ENCODE measurements around the gene STOML2. TPM values are rescaled to one million over a fixed set of nuclear protein-coding genes. Genes with fewer than 3 reads are reported as not detected.

Gene STOML2
- total RNA-seq, 1 donor from 2014 or later: 186 TPM

DNA sequence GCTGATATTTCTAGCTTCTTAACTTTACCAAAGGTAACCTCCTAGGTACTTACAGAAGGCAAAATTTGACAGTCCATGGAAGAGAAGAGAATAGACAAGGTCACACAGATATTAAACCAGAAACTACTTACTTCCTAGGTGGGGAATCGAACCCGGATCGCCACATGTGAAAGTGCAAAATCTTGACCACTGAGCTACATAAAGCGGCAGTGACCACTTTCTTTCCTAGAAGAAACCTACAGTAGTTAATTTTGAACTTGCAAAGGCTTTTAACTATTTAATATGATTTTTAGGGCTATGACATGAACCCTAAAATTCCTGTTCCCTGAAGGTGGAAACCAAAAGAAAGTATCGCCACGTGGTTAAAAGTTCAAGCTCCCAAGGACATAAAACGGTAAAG lies 33.1 kb upstream of the STOML2 start:
- TF ChIP-seq, protein P1, sequence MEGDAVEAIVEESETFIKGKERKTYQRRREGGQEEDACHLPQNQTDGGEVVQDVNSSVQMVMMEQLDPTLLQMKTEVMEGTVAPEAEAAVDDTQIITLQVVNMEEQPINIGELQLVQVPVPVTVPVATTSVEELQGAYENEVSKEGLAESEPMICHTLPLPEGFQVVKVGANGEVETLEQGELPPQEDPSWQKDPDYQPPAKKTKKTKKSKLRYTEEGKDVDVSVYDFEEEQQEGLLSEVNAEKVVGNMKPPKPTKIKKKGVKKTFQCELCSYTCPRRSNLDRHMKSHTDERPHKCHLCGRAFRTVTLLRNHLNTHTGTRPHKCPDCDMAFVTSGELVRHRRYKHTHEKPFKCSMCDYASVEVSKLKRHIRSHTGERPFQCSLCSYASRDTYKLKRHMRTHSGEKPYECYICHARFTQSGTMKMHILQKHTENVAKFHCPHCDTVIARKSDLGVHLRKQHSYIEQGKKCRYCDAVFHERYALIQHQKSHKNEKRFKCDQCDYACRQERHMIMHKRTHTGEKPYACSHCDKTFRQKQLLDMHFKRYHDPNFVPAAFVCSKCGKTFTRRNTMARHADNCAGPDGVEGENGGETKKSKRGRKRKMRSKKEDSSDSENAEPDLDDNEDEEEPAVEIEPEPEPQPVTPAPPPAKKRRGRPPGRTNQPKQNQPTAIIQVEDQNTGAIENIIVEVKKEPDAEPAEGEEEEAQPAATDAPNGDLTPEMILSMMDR (conservative IDR thresholded peaks at IDR 0.05): no peak
- peaks cover 16% of the 10 kb centered on the region for H3K9me3 Mint-ChIP-seq
- DNase-seq (ENCODE audit: low read depth, low spot score): no peak
- no peaks in the 10 kb centered on the region for H3K4me1 Mint-ChIP-seq
- H3K4me3 Mint-ChIP-seq: no peak overlapping the region
- peaks cover 10% of the 10 kb centered on the region for H3K36me3 Mint-ChIP-seq (ENCODE audit: low read depth)
- no peak overlapping the region for H3K27ac Mint-ChIP-seq (ENCODE audit: unreplicated experiment)
- no peaks in the 10 kb centered on the region for H3K27me3 Mint-ChIP-seq (ENCODE audit: low read depth)

DNA sequence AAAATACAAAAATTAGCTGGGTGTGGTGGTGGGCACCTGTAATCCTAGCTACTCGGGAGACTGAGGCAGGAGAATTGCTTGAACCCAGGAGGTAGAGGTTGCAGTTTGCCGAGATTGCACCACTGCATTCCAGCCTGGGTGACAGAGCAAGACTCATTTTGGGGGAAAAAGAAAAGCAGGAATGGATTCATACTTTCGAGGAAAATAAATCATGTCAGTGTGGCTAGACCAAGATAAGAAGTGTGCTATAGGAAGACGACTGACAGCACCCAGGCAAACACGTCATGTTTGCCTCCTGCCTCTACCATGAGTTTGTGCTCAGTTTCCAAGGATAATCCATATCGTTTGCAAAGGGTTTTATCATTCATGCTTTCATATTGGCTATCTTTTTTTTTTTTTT lies 32.0 kb upstream of the STOML2 start:
- no peak for DNase-seq (ENCODE audit: low read depth, low spot score)
- no peaks in the 10 kb centered on the region for H3K4me1 Mint-ChIP-seq
- H3K9me3 Mint-ChIP-seq: peaks cover 14% of the 10 kb centered on the region
- H3K27ac Mint-ChIP-seq (ENCODE audit: unreplicated experiment): no peak overlapping the region
- H3K27me3 Mint-ChIP-seq (ENCODE audit: low read depth): no peaks in the 10 kb centered on the region
- H3K4me3 Mint-ChIP-seq: no peak overlapping the region
- H3K36me3 Mint-ChIP-seq (ENCODE audit: low read depth): peaks cover 10% of the 10 kb centered on the region
- TF ChIP-seq, protein P1 (conservative IDR thresholded peaks at IDR 0.05): no peak

DNA sequence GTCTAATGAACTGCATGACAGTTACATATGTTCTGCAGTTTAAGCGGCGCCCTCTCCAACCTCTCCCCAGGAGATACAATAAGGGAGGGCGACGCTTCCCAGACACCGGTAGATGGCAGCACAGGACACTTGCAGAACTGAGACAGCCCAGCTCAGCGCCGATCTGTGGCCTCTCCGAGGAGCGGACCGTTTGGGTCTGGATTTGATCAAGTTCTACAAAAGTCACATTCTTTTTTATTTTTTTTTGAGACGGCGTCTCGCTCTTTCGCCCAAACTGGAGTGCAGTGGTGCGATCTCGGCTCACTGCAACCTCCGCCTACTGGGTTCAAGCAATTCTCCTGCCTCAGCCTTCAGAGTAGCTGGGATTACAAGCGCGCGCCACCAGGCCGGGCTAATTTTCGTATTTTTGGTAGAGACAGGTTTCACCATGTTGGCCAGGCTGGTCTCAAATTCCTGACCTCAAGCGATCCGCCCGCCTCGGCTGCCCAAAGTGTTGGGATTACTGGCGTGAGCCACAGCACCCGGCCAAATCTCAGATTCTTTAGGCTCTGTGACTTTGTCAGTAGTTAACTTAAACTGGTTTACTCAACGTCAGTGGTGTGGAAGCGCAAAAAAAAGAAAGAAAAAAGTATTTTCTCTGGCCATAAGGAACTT lies 14.1 kb upstream of the STOML2 start:
- TF ChIP-seq, protein P1 (conservative IDR thresholded peaks at IDR 0.05): peak; percentile 95
- DNase-seq (ENCODE audit: low read depth, low spot score): peak; percentile 92
- no peaks in the 10 kb centered on the region for H3K36me3 Mint-ChIP-seq (ENCODE audit: low read depth)
- H3K4me1 Mint-ChIP-seq: peaks cover 50% of the 10 kb centered on the region
- H3K27me3 Mint-ChIP-seq (ENCODE audit: low read depth): peaks cover 2% of the 10 kb centered on the region
- peak overlapping the region; percentile 30 for H3K27ac Mint-ChIP-seq (ENCODE audit: unreplicated experiment)
- peak overlapping the region; percentile 86 for H3K4me3 Mint-ChIP-seq
- H3K9me3 Mint-ChIP-seq: no peaks in the 10 kb centered on the region

DNA sequence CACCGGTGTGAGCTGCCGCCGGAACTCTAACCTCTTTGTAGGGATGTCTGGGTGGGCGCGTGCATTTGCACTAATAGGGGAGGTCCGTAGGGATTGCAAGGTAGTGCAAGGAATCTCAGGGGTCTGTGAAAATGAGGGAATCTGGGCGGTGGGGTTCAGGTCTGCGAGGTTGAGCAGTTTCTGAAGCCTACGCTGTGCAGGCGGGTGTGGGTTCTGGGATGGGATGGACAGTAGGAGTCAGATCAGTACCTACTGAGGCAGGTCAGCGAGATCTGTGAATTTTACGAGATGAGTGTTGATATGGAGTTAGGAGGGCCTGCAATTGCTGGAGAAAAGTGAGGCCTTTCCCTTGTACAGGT lies 13.6 kb upstream of the STOML2 start:
- TF ChIP-seq, protein P1 (conservative IDR thresholded peaks at IDR 0.05): no peak
- H3K36me3 Mint-ChIP-seq (ENCODE audit: low read depth): no peaks in the 10 kb centered on the region
- H3K4me3 Mint-ChIP-seq: peak overlapping the region; percentile 86
- no peak for DNase-seq (ENCODE audit: low read depth, low spot score)
- peak overlapping the region; percentile 30 for H3K27ac Mint-ChIP-seq (ENCODE audit: unreplicated experiment)
- H3K9me3 Mint-ChIP-seq: no peaks in the 10 kb centered on the region
- peaks cover 2% of the 10 kb centered on the region for H3K27me3 Mint-ChIP-seq (ENCODE audit: low read depth)
- peaks cover 55% of the 10 kb centered on the region for H3K4me1 Mint-ChIP-seq

DNA sequence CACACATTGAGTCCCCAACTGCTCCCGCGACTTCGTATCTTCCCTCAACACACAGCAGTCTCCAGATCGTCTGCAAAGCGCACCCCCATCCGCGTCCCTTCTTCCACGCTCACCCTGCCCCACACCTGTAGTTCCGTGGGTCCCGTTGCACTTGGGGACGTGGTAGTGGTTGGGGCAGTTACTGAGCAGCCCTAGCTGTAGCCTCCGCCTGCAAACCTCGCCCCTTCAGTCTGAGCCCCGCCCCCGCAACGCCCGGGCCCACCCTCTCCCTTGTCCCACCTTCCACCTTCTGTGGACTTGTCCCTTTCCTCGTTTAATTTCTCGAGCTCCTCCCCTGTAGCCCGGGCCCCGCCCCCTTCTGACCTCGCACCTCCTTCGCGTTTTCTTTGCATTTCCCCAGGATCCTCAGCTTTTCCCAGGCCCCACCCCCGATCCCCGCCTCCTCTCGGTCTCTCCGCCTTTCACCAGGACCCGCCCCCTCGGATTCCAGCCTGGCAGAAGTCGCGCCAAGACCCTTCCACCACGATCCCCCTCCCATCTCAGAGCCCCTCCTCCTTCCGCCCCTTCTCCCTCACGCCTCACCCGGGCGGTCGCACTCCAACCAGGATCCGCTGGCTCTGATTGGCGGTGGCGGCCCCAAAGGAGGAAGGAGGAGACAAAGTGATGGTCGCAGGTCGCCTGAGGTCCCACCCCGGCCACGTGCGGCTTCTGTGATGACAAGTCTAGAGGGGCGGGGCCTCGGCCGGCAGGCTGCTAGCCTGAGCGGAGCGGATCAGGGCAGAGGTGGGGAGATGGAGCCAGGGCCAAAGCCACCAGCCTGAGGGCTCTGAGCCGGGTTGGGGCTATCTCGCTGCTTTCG lies 13.0 kb upstream of the STOML2 start, which contains the start of gene ATOSB:
TSS of gene ATOSB (minus strand) at position 183 of the 859 bp plus-strand sequence. CDS start 7,588 bp downstream, outside the sequence.
- peak within 1 kb of the TSS; percentile 94 for H3K27ac Mint-ChIP-seq (ENCODE audit: unreplicated experiment)
- H3K4me3 Mint-ChIP-seq: peak within 1 kb of the TSS; percentile 86
- no peaks in the 10 kb centered on the region for H3K9me3 Mint-ChIP-seq
- peak; percentile 99 for DNase-seq (ENCODE audit: low read depth, low spot score)
- TF ChIP-seq, protein P1 (conservative IDR thresholded peaks at IDR 0.05): no peak
- peaks cover 2% of the 10 kb centered on the region for H3K27me3 Mint-ChIP-seq (ENCODE audit: low read depth)
- H3K36me3 Mint-ChIP-seq (ENCODE audit: low read depth): no peaks in the 10 kb centered on the region
- peaks cover 59% of the 10 kb centered on the region for H3K4me1 Mint-ChIP-seq

Data from neural crest cell (in vitro differentiated cells).